Esophagus muscularis mucosa (tissue), 4 donors: ENCODE measurements around the gene CDK14. TPM values are rescaled to one million over a fixed set of nuclear protein-coding genes. Genes with fewer than 3 reads are reported as not detected.

Source experiments
- DNase-seq: peaks from one replicate; pipeline ENCODE4 v3.0.0-alpha.2; 2017; ENCODE audit errors: extremely low spot score
- H3K27ac ChIP-seq, 4 donors: fragments of 200-600 bp; sonication (generic); replicated peaks in 1 of 4; 1 replicate in 3 of 4; 2 replicates in 1 of 4; pipeline ENCODE4 v1.5.1; 2016 to 2019; ENCODE audit warnings: mild to moderate bottlenecking in 1 of 4
- H3K27me3 ChIP-seq, 4 donors: fragments of 200-600 bp; sonication (generic); one replicate each; pipeline versions ENCODE4 v1.5.1 to v1.6.0; 2016 to 2019
- H3K36me3 ChIP-seq, 4 donors: fragments of 200-600 bp; sonication (generic); one replicate each; pipeline ENCODE4 v1.5.1; 2016 to 2019
- H3K4me1 ChIP-seq, 4 donors: fragments of 200-600 bp; sonication (generic); one replicate each; pipeline ENCODE4 v1.5.1; 2016 to 2019
- H3K4me3 ChIP-seq, 4 donors: fragments of 200-600 bp; sonication (generic); 1 replicate in 2 of 4; 2 replicates in 2 of 4; pipeline ENCODE4 v1.5.1; 2016 to 2019; ENCODE audit warnings: mild to moderate bottlenecking in 4 of 4, moderate library complexity in 1 of 4
- H3K9me3 ChIP-seq, 4 donors: fragments of 200-600 bp; sonication (generic); 1 replicate in 3 of 4; 2 replicates in 1 of 4; pipeline ENCODE4 v1.5.1; 2016 to 2019
- CTCF ChIP-seq, 3 experiments: fragments of 200-600 bp in 2 of 3; fragments of 450-650 bp in 1 of 3; sonication (generic) in 2 of 3; IDR thresholded peaks; one replicate each; pipeline ENCODE4 v1.5.1; 2017 to 2019; ENCODE audit warnings: antibody characterized with exemption in 3 of 3, mild to moderate bottlenecking in 2 of 3, moderate library complexity in 1 of 3
- EP300 ChIP-seq: sonication (generic); formaldehyde crosslinking; IDR thresholded peaks from one replicate; pipeline ENCODE4 v1.6.1; 2017; ENCODE audit warnings: antibody characterized with exemption
- POLR2A ChIP-seq: fragments of 450-650 bp; IDR thresholded peaks from one replicate; pipeline ENCODE4 v1.6.1; 2017; ENCODE audit warnings: antibody characterized with exemption, moderate library complexity, mild to moderate bottlenecking, low read depth
- POLR2AphosphoS5 ChIP-seq, 2 donors: sonication (generic); formaldehyde crosslinking; IDR thresholded peaks; one replicate each; pipeline ENCODE4 v1.6.1; 2017; ENCODE audit warnings: antibody characterized with exemption in 2 of 2
- WGBS: methylation state at CpG from one replicate; pipeline ENCODE4 v1.1.5; 2018; 5-methylcytosine and 5-hydroxymethylcytosine counted together
- intact Hi-C: fragments of 100-400 bp; cut with DNase I; formaldehyde crosslinking; loops from one replicate; pipeline ENCODE4 v1.15.1; 2023
- total RNA-seq, 4 donors: library from RNA; depleted of rRNA; stranded (reverse); fragments of >200 nt; gene quantifications; one replicate each; pipeline versions ENCODE4 v1.1.0 to v1.2.1, GENCODE V29; 2016

The CDK14 gene
- total RNA-seq, 4 donors from 2014 or later: 9.6 to 17.7 (median 14.3) TPM

- no peaks in the 10 kb centered on the region for H3K36me3 ChIP-seq
- WGBS: 57% methylated on average over 3 of the region's 3 CpGs
- H3K27me3 ChIP-seq: no peaks in the 10 kb centered on the region
- intact Hi-C loops: no loop called here
- TF ChIP-seq CTCF (IDR thresholded peaks at IDR 0.05): no peak
- no peak for TF ChIP-seq EP300
- TF ChIP-seq POLR2A: no peak
- no peak for TF ChIP-seq POLR2AphosphoS5 (IDR thresholded peaks at IDR 0.05)
- H3K9me3 ChIP-seq: no peaks in the 10 kb centered on the region
- DNase-seq: no peak
- no peaks in the 10 kb centered on the region for H3K4me1 ChIP-seq
- H3K27ac ChIP-seq: no peak overlapping the region
- no peak overlapping the region for H3K4me3 ChIP-seq
Measured at GRCh38 chr7:90574146-90574819, 21.8 kb upstream of the CDK14 start.

GRCh38 chr7:90574820-90575187 is 21.3 kb upstream of the CDK14 start:
- no peak for TF ChIP-seq EP300
- no peak for TF ChIP-seq POLR2A
- TF ChIP-seq CTCF (IDR thresholded peaks at IDR 0.05): no peak
- no peak for TF ChIP-seq POLR2AphosphoS5 (IDR thresholded peaks at IDR 0.05)
- no peak overlapping the region for H3K4me3 ChIP-seq
- WGBS: 92% methylated on average over 1 of the region's 1 CpG
- DNase-seq: no peak
- H3K27ac ChIP-seq: no peak overlapping the region
- H3K36me3 ChIP-seq: no peaks in the 10 kb centered on the region
- no peaks in the 10 kb centered on the region for H3K27me3 ChIP-seq
- H3K4me1 ChIP-seq: no peaks in the 10 kb centered on the region
- intact Hi-C loops: no loop called here
- H3K9me3 ChIP-seq: no peaks in the 10 kb centered on the region

- Histone ChIP-seq H3K27me3 (no peaks in the 10 kb centered on the region), H3K36me3 (no peaks in the 10 kb centered on the region), H3K4me3 (no peak overlapping the region), H3K27ac (no peak overlapping the region), H3K9me3 (no peaks in the 10 kb centered on the region), H3K4me1 (no peaks in the 10 kb centered on the region)
- no peak for TF ChIP-seq EP300
- no peak for TF ChIP-seq POLR2AphosphoS5 (IDR thresholded peaks at IDR 0.05)
- TF ChIP-seq POLR2A: no peak
- TF ChIP-seq CTCF (IDR thresholded peaks at IDR 0.05): no peak
- intact Hi-C loops: no loop called here
- DNase-seq: no peak
- 60% methylated on average over 4 of the region's 4 CpGs for WGBS
Measured at GRCh38 chr7:90579181-90579688, 16.9 kb upstream of the CDK14 start.

GRCh38 chr7:90580051-90580450 is 16.1 kb upstream of the CDK14 start:
- no peak for DNase-seq
- Histone ChIP-seq H3K27me3 (no peaks in the 10 kb centered on the region), H3K4me1 (no peaks in the 10 kb centered on the region), H3K9me3 (no peaks in the 10 kb centered on the region), H3K36me3 (no peaks in the 10 kb centered on the region), H3K27ac (no peak overlapping the region), H3K4me3 (no peak overlapping the region)
- no peak for TF ChIP-seq EP300
- no peak for TF ChIP-seq CTCF (IDR thresholded peaks at IDR 0.05)
- TF ChIP-seq POLR2A: no peak
- intact Hi-C loops: no loop called here
- 87% methylated on average over 3 of the region's 3 CpGs for WGBS

- TF ChIP-seq POLR2AphosphoS5 (IDR thresholded peaks at IDR 0.05) (no peak), POLR2A (no peak), CTCF (IDR thresholded peaks at IDR 0.05) (no peak), EP300 (no peak)
- Histone ChIP-seq H3K36me3 (no peaks in the 10 kb centered on the region), H3K4me1 (no peaks in the 10 kb centered on the region), H3K27me3 (no peaks in the 10 kb centered on the region), H3K27ac (no peak overlapping the region), H3K4me3 (no peak overlapping the region), H3K9me3 (no peaks in the 10 kb centered on the region)
- WGBS: 81% methylated on average over 2 of the region's 2 CpGs
- DNase-seq: no peak
- intact Hi-C loops: no loop called here
Measured at GRCh38 chr7:90582164-90582563, 14.0 kb upstream of the CDK14 start.
